ENCODE results near the gene HOXD11.

Gene HOXD11

GRCh38 chr2:176071330-176072291 lies 35.5 kb upstream of the HOXD11 start:
- no peak for DNase-seq (ENCODE audit: low read depth)
- no peak for TF ChIP-seq CTCF (IDR thresholded peaks at IDR 0.05; ENCODE audit: low read depth, low read length, missing control alignments)
- H3K4me3 ChIP-seq (ENCODE audit: low read depth, low read length): no peak overlapping the region

- no peak for TF ChIP-seq CTCF (IDR thresholded peaks at IDR 0.05; ENCODE audit: low read depth, low read length, missing control alignments)
- DNase-seq (ENCODE audit: low read depth): no peak
- H3K4me3 ChIP-seq (ENCODE audit: low read depth, low read length): no peak overlapping the region
Measured at GRCh38 chr2:176072292-176072669, 34.8 kb upstream of the HOXD11 start.

GRCh38 chr2:176072951-176073904 lies 33.9 kb upstream of the HOXD11 start:
- no peak for TF ChIP-seq CTCF (IDR thresholded peaks at IDR 0.05; ENCODE audit: low read depth, low read length, missing control alignments)
- DNase-seq (ENCODE audit: low read depth): no peak
- no peak overlapping the region for H3K4me3 ChIP-seq (ENCODE audit: low read depth, low read length)

- no peak for TF ChIP-seq CTCF (IDR thresholded peaks at IDR 0.05; ENCODE audit: low read depth, low read length, missing control alignments)
- DNase-seq (ENCODE audit: low read depth): no peak
- H3K4me3 ChIP-seq (ENCODE audit: low read depth, low read length): no peak overlapping the region
Measured at GRCh38 chr2:176074919-176075425, 32.1 kb upstream of the HOXD11 start.

GRCh38 chr2:176075481-176075880 lies 31.6 kb upstream of the HOXD11 start:
- no peak for DNase-seq (ENCODE audit: low read depth)
- no peak for TF ChIP-seq CTCF (IDR thresholded peaks at IDR 0.05; ENCODE audit: low read depth, low read length, missing control alignments)
- no peak overlapping the region for H3K4me3 ChIP-seq (ENCODE audit: low read depth, low read length)

GRCh38 chr2:176076063-176076462 lies 31.0 kb upstream of the HOXD11 start:
- H3K4me3 ChIP-seq (ENCODE audit: low read depth, low read length): no peak overlapping the region
- no peak for TF ChIP-seq CTCF (IDR thresholded peaks at IDR 0.05; ENCODE audit: low read depth, low read length, missing control alignments)
- no peak for DNase-seq (ENCODE audit: low read depth)

All from GM12864 (cell line).